ENCODE data around the gene MARCHF9.

Gene MARCHF9

GRCh38 chr12:57724003-57724935 is 30.6 kb upstream of the MARCHF9 start:
- DNase-seq (ENCODE audit: low spot score): no peak

- no peak for DNase-seq (ENCODE audit: low spot score)
These were observed 29.8 kb upstream of the MARCHF9 start for GRCh38 chr12:57724936-57725740.

- no peak for DNase-seq (ENCODE audit: low spot score)
These were observed 29.1 kb upstream of the MARCHF9 start for GRCh38 chr12:57725851-57726150.

GRCh38 chr12:57726151-57726883 is 28.6 kb upstream of the MARCHF9 start:
- DNase-seq (ENCODE audit: low spot score): peak; percentile 63

- no peak for DNase-seq (ENCODE audit: low spot score)
These were observed 27.8 kb upstream of the MARCHF9 start for GRCh38 chr12:57726884-57727757.

- DNase-seq (ENCODE audit: low spot score): no peak
These were observed 27.0 kb upstream of the MARCHF9 start for GRCh38 chr12:57727758-57728395.

GRCh38 chr12:57729321-57729844 is 25.5 kb upstream of the MARCHF9 start:
- no peak for DNase-seq (ENCODE audit: low spot score)

- no peak for DNase-seq (ENCODE audit: low spot score)
These were observed 24.4 kb upstream of the MARCHF9 start for GRCh38 chr12:57730336-57731067.

- DNase-seq (ENCODE audit: low spot score): no peak
These were observed 23.4 kb upstream of the MARCHF9 start for GRCh38 chr12:57731411-57732080.

GRCh38 chr12:57732270-57732669 is 22.6 kb upstream of the MARCHF9 start:
- DNase-seq (ENCODE audit: low spot score): no peak

- no peak for DNase-seq (ENCODE audit: low spot score)
These were observed 21.9 kb upstream of the MARCHF9 start for GRCh38 chr12:57732726-57733593.

GRCh38 chr12:57733928-57734327 is 21.0 kb upstream of the MARCHF9 start:
- DNase-seq (ENCODE audit: low spot score): no peak

GRCh38 chr12:57734591-57734990 is 20.3 kb upstream of the MARCHF9 start:
- no peak for DNase-seq (ENCODE audit: low spot score)

- no peak for DNase-seq (ENCODE audit: low spot score)
These were observed 19.6 kb upstream of the MARCHF9 start for GRCh38 chr12:57735198-57735855.

- no peak for DNase-seq (ENCODE audit: low spot score)
These were observed 18.8 kb upstream of the MARCHF9 start for GRCh38 chr12:57735952-57736740.

- no peak for DNase-seq (ENCODE audit: low spot score)
These were observed 18.0 kb upstream of the MARCHF9 start for GRCh38 chr12:57736741-57737466.
